HepG2 (cell line): Measurements from ENCODE around the gene HNRNPF. TPM values are rescaled to one million over a fixed set of nuclear protein-coding genes. Genes with fewer than 3 reads are reported as not detected.
A peak's percentile ranks its signal among the peaks of the same experiment; 100 is the strongest.

Experiments
- ATAC-seq: fragments of 200-7000 bp; cut with Tn5 transposase; 3 replicates; pipeline ENCODE4 v1.9.1; 2020; ENCODE audit warnings: mild to moderate bottlenecking, moderate library complexity
- BruUV-seq: library from RNA; stranded (reverse); fragments of 400-500 nt; replicated peaks from 2 replicates; lab custom pipeline; 2021; lab: Mats Ljungman, UMichigan
- CTCF ChIA-PET: fragments of 300-600 bp; formaldehyde crosslinking; extraction: SDS; loops from one replicate; lab custom pipeline; 2021; ENCODE audit warnings: low total read pairs, inconsistent platforms, low intra/inter-chr PET ratio; lab: Yijun Ruan, JAX
- POLR2A ChIA-PET: fragments of 350-600 bp; sonication (Branson Sonifier 250); formaldehyde crosslinking; loops from one replicate; lab custom pipeline; 2020; ENCODE audit warnings: antibody characterized with exemption, inconsistent platforms; lab: Yijun Ruan, JAX
- DNase-seq: peaks from one replicate; pipeline ENCODE4 v3.0.0-alpha.2; 2015; ENCODE audit warnings: low spot score
- FAIRE-seq: peaks from 3 replicates; lab custom pipeline; 2011; peaks lifted over from hg19 to GRCh38; lab: Jason Lieb, UNC
- H2AFZ ChIP-seq: one replicate; pipeline ENCODE4 v1.6.1; 2011; ENCODE audit warnings: low read length, inconsistent platforms
- H3K27ac ChIP-seq: fragments of 300-600 bp; 3 replicates; pipeline ENCODE4 v1.8.0; 2011; ENCODE audit warnings: mixed run types, mild to moderate bottlenecking, mixed read lengths, low read length, inconsistent platforms; ENCODE audit not compliant: insufficient read depth; ENCODE audit errors: extremely low read length
- H3K27me3 ChIP-seq, 2 experiments: fragments of 200-600 bp in 1 of 2; 2 replicates in 1 of 2; 3 replicates in 1 of 2; pipeline versions ENCODE4 v1.6.0 to v1.8.0; 2011; ENCODE audit warnings: low read length in 2 of 2, mild to moderate bottlenecking in 2 of 2, moderate library complexity in 2 of 2, inconsistent platforms in 1 of 2; ENCODE audit not compliant: insufficient read depth in 2 of 2, control insufficient read depth in 1 of 2
- H3K36me3 ChIP-seq, 2 experiments: fragments of 200-600 bp in 1 of 2; replicated peaks in 1 of 2; 2 replicates in 1 of 2; 3 replicates in 1 of 2; pipeline versions ENCODE4 v1.5.1 to v1.8.0; 2011; ENCODE audit warnings: low read length in 2 of 2, inconsistent platforms in 1 of 2; ENCODE audit not compliant: insufficient read depth in 2 of 2, control insufficient read depth in 1 of 2
- H3K4me1 ChIP-seq: 2 replicates; pipeline ENCODE4 v1.5.1; 2012; ENCODE audit warnings: low read length, inconsistent platforms; ENCODE audit not compliant: insufficient read depth
- H3K4me2 ChIP-seq: 2 replicates; pipeline ENCODE4 v1.6.0; 2011; ENCODE audit warnings: low read depth, low read length, inconsistent platforms
- H3K4me3 ChIP-seq, 3 experiments: fragments of 200-600 bp in 1 of 3; sonication (generic), shearing (Covaris generic) in 1 of 3; replicated peaks in 1 of 3; 2 replicates each; pipeline ENCODE4 v1.5.1; 2011 to 2016; ENCODE audit warnings: low read length in 3 of 3, inconsistent platforms in 2 of 3, low read depth in 2 of 3, mild to moderate bottlenecking in 2 of 3, control low read depth in 1 of 3, mixed read lengths in 1 of 3; ENCODE audit not compliant: insufficient read depth in 1 of 3
- H3K79me2 ChIP-seq: one replicate; pipeline ENCODE4 v1.6.1; 2011; ENCODE audit warnings: low read length, inconsistent platforms; ENCODE audit not compliant: insufficient read depth
- H3K9ac ChIP-seq: 2 replicates; pipeline ENCODE4 v1.6.0; 2011; ENCODE audit warnings: mild to moderate bottlenecking, low read depth, low read length, inconsistent platforms; ENCODE audit not compliant: insufficient read depth
- H3K9me3 ChIP-seq: 2 replicates; pipeline ENCODE4 v1.5.1; 2012; ENCODE audit warnings: mild to moderate bottlenecking, low read length
- H4K20me1 ChIP-seq: 2 replicates; pipeline ENCODE4 v1.6.0; 2011; ENCODE audit warnings: inconsistent platforms, mild to moderate bottlenecking, low read length, moderate library complexity; ENCODE audit not compliant: insufficient read depth
- DPF2 ChIP-seq: sonication (generic); formaldehyde crosslinking; IDR thresholded peaks from 2 replicates; pipeline ENCODE4 v1.4.0; 2020; ENCODE audit warnings: mild to moderate bottlenecking, low read depth, missing genetic modification reagents, borderline replicate concordance
- GABPB1 ChIP-seq: IDR thresholded peaks from 2 replicates; pipeline ENCODE4 v1.6.1; 2016; ENCODE audit warnings: mild to moderate bottlenecking, missing genetic modification reagents, moderate library complexity, missing compliant biosample characterization
- MIXL1 ChIP-seq: IDR thresholded peaks from 2 replicates; pipeline ENCODE4 v1.6.1; 2016
- NFYC ChIP-seq: IDR thresholded peaks from 2 replicates; pipeline ENCODE4 v1.6.1; 2016; ENCODE audit warnings: missing genetic modification reagents, missing compliant biosample characterization
- RBM39 ChIP-seq: fragments of 200-400 bp; formaldehyde crosslinking; IDR thresholded peaks from one replicate; pipeline ENCODE4 v1.6.1; 2018; ENCODE audit warnings: antibody characterized with exemption, mild to moderate bottlenecking, low read depth, low read length; ENCODE audit not compliant: poor library complexity, severe bottlenecking
- WIZ ChIP-seq: sonication (generic); formaldehyde crosslinking; IDR thresholded peaks from 2 replicates; pipeline ENCODE4 v1.5.1; 2020; ENCODE audit warnings: mild to moderate bottlenecking, missing genetic modification reagents
- ZBTB21 ChIP-seq: sonication (generic); formaldehyde crosslinking; IDR thresholded peaks from 2 replicates; pipeline ENCODE4 v1.4.0; 2020; ENCODE audit warnings: missing genetic modification reagents
- ZNF24 ChIP-seq: fragments of 450-650 bp; IDR thresholded peaks from 2 replicates; pipeline ENCODE4 v1.6.1; 2017; ENCODE audit warnings: antibody characterized with exemption, mild to moderate bottlenecking
- ZNF296 ChIP-seq: sonication (generic); formaldehyde crosslinking; conservative IDR thresholded peaks from 2 replicates; pipeline ENCODE4 v1.5.0; 2020; ENCODE audit warnings: mild to moderate bottlenecking, missing genetic modification reagents
- ZNF367 ChIP-seq: sonication (generic); formaldehyde crosslinking; IDR thresholded peaks from 2 replicates; pipeline ENCODE4 v1.4.0; 2020; ENCODE audit warnings: missing genetic modification reagents, borderline replicate concordance
- WGBS: methylation state at CpG from one replicate; pipeline ENCODE4 v1.1.6; 2017; ENCODE audit warnings: low lambda C conversion rate; 5-methylcytosine and 5-hydroxymethylcytosine counted together
- in situ Hi-C: cut with HindIII; loops from 2 replicates; pipeline ENCODE4 v1.10.0; 2017; ENCODE audit warnings: low pct_unique_long_range_greater_than_20kb; ENCODE audit not compliant: extremely low pct_ligation_motif_present
- intact Hi-C: fragments of 100-400 bp; cut with micrococcal nuclease; formaldehyde crosslinking; loops from one replicate; pipeline ENCODE4 v1.10.0; 2022; ENCODE audit not compliant: unreplicated experiment
- polyA plus RNA-seq, 8 experiments: library from polyadenylated mRNA; depleted of rRNA in 3 of 8; stranded (reverse) in 7 of 8; unstranded in 1 of 8; fragments of >200 nt; fragmentation: Illumina TruSeq in 4 of 8; extraction: Trizol in 4 of 8; gene quantifications; 2 replicates each; pipeline versions ENCODE4 v1.2.1 to v1.2.3, GENCODE V29; 2011 to 2016; ENCODE audit warnings: low read depth in 4 of 8, missing spikeins in 1 of 8, mixed read lengths in 1 of 8; ENCODE audit not compliant: insufficient read depth in 1 of 8
- total RNA-seq, 5 experiments: library from RNA; depleted of rRNA; stranded (reverse); fragments of >200 nt; fragmentation: Illumina TruSeq; extraction: Trizol; gene quantifications; 2 replicates each; pipeline ENCODE4 v1.2.3, GENCODE V29; 2016; ENCODE audit warnings: low read depth in 1 of 5
- TF ChIP-seq, protein P1 (sequence below): sonication (generic); formaldehyde crosslinking; IDR thresholded peaks from 2 replicates; pipeline ENCODE4 v1.5.1; 2020; ENCODE audit warnings: mild to moderate bottlenecking, missing genetic modification reagents, borderline replicate concordance
- TF ChIP-seq, protein P2 (sequence below): IDR thresholded peaks from 2 replicates; pipeline ENCODE4 v1.6.1; 2012; ENCODE audit warnings: inconsistent platforms
- TF ChIP-seq, protein P3 (sequence below): sonication (generic); formaldehyde crosslinking; IDR thresholded peaks from 2 replicates; pipeline ENCODE4 v1.5.0; 2020; ENCODE audit warnings: mild to moderate bottlenecking, missing genetic modification reagents
- TF ChIP-seq, protein P4 (sequence below): sonication (generic); formaldehyde crosslinking; IDR thresholded peaks from 2 replicates; pipeline ENCODE4 v1.4.0; 2020; ENCODE audit warnings: mild to moderate bottlenecking, missing genetic modification reagents
- TF ChIP-seq, protein P5 (sequence below): sonication (generic); formaldehyde crosslinking; conservative IDR thresholded peaks from 2 replicates; pipeline ENCODE4 v1.8.1; 2023; ENCODE audit warnings: missing genetic modification reagents

Gene HNRNPF
- total and polyA plus RNA-seq, 2 of the 13 experiments (the other 11 are each of a cell fraction or from before 2014, with no cell fraction given) = 166 to 308 TPM

DNA sequence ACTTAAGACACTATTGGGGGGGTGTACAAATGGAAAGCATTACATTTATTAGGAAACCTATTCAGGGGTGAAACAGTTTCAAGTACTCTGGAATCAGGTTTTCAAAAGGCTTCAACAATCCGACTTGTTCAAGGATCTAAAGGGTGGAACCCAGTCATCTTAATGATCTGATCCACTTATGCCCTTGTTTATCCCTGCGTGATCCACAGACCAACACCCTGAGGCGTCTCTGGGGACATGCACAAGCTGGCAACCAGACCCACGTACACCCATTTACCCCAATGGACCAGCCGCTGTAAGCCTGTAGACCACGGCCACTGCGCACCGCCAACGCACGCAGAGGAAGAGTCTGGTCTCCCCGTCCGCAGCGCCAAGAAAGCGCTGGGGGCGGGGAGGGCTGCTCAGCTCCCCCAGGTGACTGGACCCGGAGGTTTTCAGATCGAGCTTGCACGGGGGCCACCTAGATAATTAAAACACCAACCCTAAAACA lies 13.4 kb downstream of the HNRNPF start:
- peak; percentile 18 for FAIRE-seq
- TF ChIP-seq ZNF296 (CRISPR knock-in tag) (0 out of 2 replicates have a peak, but pooled peaks have one; percentile 20), MIXL1 (CRISPR knock-in tag) (no peak), ZBTB21 (CRISPR knock-in tag) (no peak), WIZ (CRISPR knock-in tag) (no peak), RBM39 (peak; percentile 1), GABPB1 (CRISPR knock-in tag) (no peak), NFYC (CRISPR knock-in tag) (no peak), ZNF367 (CRISPR knock-in tag) (no peak), DPF2 (CRISPR knock-in tag) (no peak), ZNF24 (no peak)
- TF ChIP-seq, protein P1, sequence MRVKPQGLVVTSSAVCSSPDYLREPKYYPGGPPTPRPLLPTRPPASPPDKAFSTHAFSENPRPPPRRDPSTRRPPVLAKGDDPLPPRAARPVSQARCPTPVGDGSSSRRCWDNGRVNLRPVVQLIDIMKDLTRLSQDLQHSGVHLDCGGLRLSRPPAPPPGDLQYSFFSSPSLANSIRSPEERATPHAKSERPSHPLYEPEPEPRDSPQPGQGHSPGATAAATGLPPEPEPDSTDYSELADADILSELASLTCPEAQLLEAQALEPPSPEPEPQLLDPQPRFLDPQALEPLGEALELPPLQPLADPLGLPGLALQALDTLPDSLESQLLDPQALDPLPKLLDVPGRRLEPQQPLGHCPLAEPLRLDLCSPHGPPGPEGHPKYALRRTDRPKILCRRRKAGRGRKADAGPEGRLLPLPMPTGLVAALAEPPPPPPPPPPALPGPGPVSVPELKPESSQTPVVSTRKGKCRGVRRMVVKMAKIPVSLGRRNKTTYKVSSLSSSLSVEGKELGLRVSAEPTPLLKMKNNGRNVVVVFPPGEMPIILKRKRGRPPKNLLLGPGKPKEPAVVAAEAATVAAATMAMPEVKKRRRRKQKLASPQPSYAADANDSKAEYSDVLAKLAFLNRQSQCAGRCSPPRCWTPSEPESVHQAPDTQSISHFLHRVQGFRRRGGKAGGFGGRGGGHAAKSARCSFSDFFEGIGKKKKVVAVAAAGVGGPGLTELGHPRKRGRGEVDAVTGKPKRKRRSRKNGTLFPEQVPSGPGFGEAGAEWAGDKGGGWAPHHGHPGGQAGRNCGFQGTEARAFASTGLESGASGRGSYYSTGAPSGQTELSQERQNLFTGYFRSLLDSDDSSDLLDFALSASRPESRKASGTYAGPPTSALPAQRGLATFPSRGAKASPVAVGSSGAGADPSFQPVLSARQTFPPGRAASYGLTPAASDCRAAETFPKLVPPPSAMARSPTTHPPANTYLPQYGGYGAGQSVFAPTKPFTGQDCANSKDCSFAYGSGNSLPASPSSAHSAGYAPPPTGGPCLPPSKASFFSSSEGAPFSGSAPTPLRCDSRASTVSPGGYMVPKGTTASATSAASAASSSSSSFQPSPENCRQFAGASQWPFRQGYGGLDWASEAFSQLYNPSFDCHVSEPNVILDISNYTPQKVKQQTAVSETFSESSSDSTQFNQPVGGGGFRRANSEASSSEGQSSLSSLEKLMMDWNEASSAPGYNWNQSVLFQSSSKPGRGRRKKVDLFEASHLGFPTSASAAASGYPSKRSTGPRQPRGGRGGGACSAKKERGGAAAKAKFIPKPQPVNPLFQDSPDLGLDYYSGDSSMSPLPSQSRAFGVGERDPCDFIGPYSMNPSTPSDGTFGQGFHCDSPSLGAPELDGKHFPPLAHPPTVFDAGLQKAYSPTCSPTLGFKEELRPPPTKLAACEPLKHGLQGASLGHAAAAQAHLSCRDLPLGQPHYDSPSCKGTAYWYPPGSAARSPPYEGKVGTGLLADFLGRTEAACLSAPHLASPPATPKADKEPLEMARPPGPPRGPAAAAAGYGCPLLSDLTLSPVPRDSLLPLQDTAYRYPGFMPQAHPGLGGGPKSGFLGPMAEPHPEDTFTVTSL = no peak
- TF ChIP-seq, protein P2, sequence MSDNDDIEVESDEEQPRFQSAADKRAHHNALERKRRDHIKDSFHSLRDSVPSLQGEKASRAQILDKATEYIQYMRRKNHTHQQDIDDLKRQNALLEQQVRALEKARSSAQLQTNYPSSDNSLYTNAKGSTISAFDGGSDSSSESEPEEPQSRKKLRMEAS = no peak
- TF ChIP-seq, protein P3, sequence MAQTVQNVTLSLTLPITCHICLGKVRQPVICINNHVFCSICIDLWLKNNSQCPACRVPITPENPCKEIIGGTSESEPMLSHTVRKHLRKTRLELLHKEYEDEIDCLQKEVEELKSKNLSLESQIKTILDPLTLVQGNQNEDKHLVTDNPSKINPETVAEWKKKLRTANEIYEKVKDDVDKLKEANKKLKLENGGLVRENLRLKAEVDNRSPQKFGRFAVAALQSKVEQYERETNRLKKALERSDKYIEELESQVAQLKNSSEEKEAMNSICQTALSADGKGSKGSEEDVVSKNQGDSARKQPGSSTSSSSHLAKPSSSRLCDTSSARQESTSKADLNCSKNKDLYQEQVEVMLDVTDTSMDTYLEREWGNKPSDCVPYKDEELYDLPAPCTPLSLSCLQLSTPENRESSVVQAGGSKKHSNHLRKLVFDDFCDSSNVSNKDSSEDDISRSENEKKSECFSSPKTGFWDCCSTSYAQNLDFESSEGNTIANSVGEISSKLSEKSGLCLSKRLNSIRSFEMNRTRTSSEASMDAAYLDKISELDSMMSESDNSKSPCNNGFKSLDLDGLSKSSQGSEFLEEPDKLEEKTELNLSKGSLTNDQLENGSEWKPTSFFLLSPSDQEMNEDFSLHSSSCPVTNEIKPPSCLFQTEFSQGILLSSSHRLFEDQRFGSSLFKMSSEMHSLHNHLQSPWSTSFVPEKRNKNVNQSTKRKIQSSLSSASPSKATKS (CRISPR knock-in tag) = no peak
- TF ChIP-seq, protein P4, sequence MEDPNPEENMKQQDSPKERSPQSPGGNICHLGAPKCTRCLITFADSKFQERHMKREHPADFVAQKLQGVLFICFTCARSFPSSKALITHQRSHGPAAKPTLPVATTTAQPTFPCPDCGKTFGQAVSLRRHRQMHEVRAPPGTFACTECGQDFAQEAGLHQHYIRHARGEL (CRISPR knock-in tag) = no peak
- TF ChIP-seq, protein P5, sequence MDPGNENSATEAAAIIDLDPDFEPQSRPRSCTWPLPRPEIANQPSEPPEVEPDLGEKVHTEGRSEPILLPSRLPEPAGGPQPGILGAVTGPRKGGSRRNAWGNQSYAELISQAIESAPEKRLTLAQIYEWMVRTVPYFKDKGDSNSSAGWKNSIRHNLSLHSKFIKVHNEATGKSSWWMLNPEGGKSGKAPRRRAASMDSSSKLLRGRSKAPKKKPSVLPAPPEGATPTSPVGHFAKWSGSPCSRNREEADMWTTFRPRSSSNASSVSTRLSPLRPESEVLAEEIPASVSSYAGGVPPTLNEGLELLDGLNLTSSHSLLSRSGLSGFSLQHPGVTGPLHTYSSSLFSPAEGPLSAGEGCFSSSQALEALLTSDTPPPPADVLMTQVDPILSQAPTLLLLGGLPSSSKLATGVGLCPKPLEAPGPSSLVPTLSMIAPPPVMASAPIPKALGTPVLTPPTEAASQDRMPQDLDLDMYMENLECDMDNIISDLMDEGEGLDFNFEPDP (CRISPR knock-in tag) = 0 out of 2 replicates have a peak, but pooled peaks have one; percentile 32

More for the DNA sequence above, 13.4 kb downstream of the HNRNPF start:
- peak overlapping the region; percentile 89 for H3K4me2 ChIP-seq
- CTCF ChIA-PET = no interaction called here
- peak overlapping the region; percentile 76 to 82 (median 79) for H3K4me3 ChIP-seq
- no peaks in the 10 kb centered on the region for H3K9me3 ChIP-seq
- H3K27ac ChIP-seq = peak overlapping the region; percentile 99
- intact Hi-C loops (loop anchor here (1.0 to 5.0 kb wide), 2 partner anchors 26 to 42 kb away; partner anchors contain the start of gene ZNF487), in situ Hi-C loops (no loop called here)
- POLR2A ChIA-PET = interaction anchor here (0.6 to 5.6 kb wide), 13 partner anchors 8 to 47 kb away, joined by 3 to 51 read pairs (median 7); partner anchors contain the start of genes HNRNPF and ZNF487
- H4K20me1 ChIP-seq = peaks cover 78% of the 10 kb centered on the region
- WGBS = 1% methylated on average over 16 of the region's 18 CpGs
- H3K9ac ChIP-seq = peak overlapping the region; percentile 96
- peaks cover 15 to 42% of the 10 kb centered on the region in 2 experiments for H3K36me3 ChIP-seq
- peaks cover 88% of the 10 kb centered on the region for H3K79me2 ChIP-seq
- peaks cover 79% of the 10 kb centered on the region for H3K4me1 ChIP-seq
- H3K27me3 ChIP-seq = no peaks in the 10 kb centered on the region; a peak in 1 of 5 replicates
- no TSS peak for BruUV-seq
- ATAC-seq (no peak), DNase-seq (no peak)
- H2AFZ ChIP-seq = no peak overlapping the region
